ENCODE data around the gene SHC3.

GRCh38 chr9:88998911-88999310 is 179.7 kb downstream of the SHC3 start:
- TF ChIP-seq CTCF (IDR thresholded peaks at IDR 0.05): no peak
- TF ChIP-seq POLR2A (IDR thresholded peaks at IDR 0.05): no peak

Measured in esophagus squamous epithelium (tissue), 4 donors.